HG02870 (cell line): ENCODE measurements around the gene USP6NL.

Experiments used
- ATAC-seq: cut with Tn5 transposase; IDR thresholded peaks from one replicate; pipeline ENCODE4 v1.9.1; 2021; ENCODE audit warnings: mild to moderate bottlenecking, moderate library complexity; ENCODE audit not compliant: unreplicated experiment

USP6NL gene

DNA sequence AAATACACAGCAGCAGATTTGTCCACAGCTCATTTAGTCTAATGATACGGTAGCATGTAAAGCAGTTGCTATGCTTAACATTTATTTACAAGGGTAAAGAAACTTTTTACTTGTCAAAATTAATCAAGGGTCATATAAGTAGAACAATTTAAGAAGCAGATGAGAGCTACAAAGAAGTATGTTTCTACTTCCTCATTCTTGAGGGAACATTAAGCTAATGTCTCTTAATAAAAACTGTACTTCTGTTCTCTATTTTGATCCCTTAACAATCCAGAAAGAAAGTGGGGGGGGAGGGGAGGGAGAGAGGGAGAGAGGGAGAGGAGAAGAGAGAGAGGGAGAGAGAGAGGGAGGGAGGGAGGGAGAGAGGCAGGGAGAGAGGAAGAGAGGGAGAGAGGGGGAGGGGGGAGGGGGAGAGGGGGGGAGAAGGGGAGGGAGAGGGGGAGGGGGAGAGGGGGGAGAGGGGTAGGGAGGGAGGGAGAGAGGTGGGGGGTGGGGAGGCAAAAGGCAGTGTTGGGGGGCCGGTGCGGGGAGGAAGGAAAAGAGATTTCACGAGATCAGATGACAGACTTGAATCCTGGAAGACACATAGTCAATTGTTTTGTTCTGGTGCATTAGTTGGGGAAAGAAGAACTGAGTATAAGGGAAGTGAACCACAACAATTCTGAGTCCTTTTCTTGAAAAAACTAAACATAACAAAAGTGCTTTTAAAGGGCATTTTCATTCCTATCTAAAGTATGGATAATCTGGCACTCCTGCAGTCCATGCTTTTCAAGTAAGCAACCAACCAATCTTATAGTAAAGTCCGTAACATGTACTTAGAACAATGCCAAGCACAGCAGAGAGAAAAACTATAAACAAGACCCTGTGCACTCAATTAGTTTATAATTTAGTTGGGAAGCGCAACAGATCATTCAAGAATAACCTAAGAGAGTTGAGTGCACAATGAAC is 128.0 kb downstream of the USP6NL start:
- ATAC-seq: no peak

DNA sequence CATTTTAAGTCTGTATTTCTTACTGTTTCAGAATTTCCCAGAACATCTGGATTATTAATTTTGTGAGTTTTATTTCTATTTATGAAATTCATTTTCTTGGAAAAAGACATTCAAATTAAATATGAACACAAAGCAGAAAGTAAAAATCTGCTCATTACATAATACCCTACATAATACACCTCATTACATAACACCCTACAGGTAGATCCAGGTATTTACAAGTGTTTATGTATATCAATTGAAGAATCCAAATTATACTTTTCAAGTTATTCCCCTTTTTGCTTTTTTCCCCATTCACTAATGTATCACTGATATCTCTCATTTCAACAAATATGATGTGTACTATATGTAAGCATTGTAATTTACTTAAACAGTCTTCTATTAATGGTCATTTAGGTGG is 129.1 kb downstream of the USP6NL start:
- ATAC-seq: no peak

DNA sequence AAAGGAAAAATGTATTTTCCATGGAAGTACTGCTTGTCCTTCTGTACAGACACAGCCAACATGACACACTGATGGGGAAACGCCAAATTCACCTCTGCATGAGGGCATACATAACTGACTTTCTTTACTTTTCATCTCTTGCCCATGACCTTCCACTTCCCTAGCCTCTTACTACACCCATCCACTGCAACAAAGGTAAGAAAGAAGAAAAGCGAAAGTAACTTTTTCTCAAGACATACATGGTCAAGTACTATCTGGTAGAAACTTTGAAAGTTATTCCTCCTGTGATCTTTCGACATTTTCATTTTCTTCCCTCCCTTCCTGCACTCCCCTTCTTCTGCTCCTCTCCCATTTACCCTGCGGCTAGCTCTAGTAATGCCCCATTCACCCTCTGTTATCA is 130.8 kb downstream of the USP6NL start:
- ATAC-seq: no peak

DNA sequence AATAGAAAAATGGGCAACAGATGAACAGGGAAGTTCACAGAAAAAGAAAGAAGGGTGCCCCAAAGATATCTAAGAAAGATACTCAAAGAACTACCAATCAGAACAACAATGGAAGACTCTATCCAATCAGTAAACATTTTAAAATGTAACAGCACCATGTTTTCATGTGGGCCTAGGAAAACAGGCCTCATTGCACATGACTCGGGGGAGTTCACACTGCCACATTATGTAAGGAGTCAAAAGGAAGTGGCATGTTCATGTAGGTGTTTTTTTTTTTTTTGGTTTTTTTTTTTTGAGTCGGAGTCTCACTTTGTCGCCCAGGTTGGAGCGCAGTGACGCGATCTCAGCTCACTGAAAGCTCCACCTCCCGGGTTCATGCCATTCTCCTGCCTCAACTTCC is 132.2 kb downstream of the USP6NL start:
- no peak for ATAC-seq

DNA sequence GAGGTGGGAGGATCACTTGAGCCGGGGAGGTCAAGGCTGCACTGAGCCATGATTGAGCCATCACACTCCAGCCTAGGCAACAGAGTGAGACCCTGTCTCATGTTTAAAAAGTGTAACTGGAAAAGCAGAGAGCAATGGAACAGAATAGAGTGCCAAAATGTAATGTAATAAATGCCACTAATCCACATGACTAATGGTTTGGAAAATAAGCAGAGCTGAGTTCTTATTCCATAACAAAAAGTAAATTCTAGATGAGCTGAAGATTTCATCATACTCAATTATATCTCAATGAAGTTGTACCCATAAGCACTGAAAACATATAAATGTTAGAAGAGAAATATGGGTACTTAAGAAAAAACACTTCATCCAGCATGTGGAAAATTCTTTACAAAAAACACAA is 132.6 kb downstream of the USP6NL start:
- no peak for ATAC-seq

DNA sequence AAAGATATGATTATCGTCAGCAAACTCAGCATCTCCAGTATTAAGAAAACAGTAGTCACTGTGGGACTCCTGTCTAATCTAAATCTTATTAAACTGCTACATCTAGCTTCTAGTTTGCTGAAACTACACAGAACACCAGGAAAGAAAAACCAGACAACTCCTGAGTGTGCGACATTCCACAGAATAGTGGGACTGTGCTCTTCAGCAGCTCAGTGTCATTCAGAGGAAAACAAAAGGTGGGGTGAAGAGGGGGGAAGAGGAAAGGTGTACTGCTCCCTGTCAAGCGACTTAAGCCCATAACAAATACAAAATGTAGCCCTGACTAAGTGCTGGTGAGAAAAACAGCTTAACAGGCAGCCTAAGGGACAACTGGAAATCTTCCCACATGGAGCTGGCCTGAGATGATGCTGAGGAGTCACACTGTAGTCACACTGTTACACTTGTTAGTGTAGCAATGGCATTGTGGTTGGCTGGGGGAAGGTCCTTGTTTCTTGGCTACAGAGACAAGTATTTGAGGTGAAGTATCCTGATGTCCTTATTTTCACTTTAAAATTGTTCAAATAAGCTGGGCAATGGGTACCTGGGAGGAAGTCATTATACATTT is 135.5 kb downstream of the USP6NL start:
- ATAC-seq: no peak

DNA sequence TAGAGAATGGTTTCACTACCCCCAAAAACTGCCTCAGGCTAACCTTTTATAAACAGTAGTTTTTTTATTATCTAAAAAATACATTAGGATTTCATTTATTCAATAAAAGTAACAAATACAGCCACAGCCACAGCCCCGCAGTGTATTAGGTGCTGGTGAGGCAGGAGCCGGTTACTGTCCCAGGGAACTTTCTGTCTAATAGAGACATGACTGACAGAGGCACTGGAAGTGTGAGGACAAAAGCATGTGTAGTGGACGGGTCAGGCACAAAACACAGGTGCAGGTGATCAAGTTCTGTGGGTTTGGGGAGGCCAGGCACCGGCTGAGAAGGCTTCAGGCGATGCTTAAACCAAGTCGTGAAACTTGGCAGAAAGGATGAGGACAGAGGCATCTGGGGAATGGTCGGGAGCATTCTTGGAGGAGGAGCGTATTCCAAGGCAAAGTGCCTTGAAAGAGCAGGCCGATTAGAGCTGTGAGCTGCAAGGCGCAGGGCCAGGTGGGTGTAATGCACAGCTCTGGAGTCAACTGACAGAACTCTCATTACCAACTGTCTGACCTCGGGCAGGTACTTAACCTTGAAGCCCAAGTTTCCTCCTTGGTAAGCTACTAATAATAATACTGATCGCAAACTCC is 138.2 kb downstream of the USP6NL start:
- no peak for ATAC-seq

DNA sequence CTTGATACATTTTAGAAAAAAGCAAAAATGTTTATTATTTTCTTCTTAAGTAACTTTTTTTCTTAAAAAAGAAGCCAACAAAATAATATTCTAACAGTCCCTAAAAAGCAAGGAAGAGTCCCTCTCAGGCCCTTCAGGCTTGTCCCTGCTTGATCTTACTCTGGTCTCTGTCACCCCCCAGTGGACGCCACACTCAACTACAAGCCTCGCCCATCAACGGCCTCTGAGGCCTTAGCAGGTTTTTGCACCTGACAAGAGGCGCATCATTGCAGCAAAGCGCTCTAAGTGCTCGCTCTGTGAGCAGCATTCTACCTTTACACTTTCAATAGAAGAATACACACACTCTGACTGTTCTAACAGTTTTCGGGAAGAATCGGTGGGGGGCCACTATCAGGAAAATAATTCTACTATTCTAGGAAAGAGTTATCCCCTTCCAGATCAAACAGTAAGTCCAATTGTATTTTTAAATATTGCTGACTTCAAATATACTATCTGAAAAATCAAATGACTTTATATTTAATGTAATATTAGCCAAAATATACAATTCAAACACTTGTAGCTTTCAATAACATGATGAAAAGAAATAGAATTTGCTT is 139.2 kb downstream of the USP6NL start:
- ATAC-seq: peak; percentile 87

DNA sequence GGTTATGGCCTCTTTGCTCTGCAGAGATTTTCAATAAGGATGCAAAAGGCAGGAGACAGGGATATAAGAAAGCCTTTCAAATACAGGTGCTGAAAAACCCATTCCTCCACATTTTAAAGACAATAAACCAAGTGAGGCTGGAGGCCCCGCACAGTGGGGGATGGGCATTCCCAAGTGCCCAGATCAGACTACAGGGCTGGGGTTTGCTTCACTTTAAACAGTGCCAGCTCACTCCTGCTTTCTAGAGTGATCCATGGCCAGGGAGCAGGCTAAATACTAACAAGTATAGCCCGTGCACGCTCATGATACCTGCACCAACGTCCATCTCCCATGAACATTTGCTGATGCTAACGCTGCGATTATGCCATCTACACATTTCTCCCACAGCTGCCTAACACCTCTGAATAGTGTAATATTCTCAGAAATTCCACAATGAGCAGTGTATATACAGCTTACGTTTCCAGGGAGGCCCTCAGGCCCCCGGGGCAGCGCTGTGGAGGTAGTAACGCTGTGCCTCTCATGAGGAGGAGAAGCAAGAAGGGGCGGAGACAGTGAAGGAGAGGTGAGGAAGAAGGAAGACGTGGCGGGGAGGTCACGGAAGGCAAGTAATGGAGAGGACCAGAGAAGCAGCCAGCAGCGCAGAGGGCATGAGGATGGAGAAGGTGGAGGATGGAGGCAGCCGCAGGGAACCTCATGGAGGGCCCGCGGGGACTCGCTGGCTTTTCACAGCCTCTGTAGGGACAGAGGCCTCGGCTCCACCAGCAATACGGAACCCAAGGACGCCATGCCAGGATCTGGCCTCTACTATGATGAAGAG is 141.7 kb downstream of the USP6NL start:
- no peak for ATAC-seq

DNA sequence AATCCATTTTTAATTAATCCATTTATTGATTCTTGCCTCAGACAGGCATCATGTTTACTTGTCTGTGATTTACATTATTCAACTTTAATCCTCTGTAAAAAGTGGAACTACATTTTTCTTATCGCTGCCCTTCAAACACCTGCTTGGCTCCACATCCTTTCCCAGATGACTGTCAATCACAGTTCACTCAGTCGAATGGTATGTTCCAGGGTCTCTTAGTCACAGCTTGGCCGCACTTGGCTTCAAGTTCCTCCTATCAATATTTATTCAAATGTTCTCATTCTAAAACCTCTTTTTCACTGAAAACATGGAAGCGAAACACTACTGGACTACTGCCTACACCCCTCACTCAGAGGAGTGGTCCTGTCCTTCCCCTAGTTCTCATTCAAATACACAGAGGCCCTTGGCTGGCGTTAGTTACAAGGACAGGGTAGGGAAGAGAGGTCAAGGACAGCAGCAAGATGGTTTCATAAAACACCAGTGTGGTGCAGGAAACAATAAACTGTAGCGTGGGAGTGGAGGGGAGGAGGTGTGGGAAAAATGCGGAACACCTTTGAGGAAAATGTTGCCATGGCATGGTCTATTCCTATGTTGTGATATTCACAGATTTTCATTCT is 143.2 kb downstream of the USP6NL start:
- ATAC-seq: no peak

DNA sequence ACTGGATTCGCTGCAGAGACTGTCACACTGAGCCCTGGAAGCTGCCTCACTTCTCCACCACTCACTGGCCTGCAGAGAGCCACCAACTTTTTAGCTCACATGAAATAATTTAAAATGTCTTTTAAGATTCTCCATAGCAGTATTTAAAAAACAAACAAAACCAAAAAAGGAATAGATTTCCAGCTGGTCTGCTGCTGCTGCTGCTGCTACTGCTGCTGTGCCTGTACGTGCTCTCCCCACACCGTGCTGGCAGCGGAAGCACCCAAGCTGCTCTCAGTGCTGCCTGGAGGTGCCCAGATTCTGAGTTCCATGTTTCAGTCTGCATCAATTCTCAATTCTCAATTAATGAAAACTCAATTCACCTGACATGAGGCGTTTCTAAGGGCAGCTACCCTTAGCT is 146.0 kb downstream of the USP6NL start:
- no peak for ATAC-seq

DNA sequence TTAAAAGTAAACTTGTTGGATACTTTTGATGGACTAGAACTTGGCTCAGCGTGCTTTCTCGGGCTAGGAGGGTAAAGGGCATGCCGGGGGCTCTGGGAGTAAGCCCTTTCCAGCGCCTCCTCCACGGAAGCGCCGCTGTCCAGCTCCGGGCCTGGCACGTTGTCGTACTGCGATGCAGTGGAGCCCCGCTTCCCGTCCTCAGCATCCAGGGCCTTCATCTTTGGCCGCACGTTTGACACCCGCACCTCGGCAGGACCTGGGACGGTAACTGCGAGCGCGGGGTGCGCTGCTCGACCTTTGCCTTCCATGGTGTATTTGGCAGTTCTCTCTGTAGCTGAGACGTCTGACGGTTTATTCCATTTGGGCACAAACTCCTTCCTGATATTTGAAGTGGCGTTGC is 148.3 kb downstream of the USP6NL start:
- ATAC-seq: no peak

DNA sequence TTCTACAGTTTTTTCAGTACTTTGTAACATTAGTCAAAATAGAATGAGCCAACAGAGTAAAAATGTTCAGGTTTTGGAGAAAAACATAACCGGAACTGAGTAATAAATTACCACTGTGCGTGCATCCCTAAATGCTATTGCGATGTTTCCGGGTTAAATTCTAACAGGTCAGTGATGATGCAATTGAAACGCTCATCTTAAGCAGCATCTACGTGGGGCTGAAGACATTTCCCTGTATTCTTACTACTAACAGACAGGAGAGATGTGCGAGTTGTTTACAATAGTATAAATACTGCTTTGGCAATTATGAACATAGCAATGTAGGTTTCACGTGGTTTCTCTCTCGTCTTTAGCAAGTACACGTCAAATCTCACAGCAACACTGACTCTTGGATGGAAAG is 149.4 kb downstream of the USP6NL start:
- ATAC-seq: no peak

DNA sequence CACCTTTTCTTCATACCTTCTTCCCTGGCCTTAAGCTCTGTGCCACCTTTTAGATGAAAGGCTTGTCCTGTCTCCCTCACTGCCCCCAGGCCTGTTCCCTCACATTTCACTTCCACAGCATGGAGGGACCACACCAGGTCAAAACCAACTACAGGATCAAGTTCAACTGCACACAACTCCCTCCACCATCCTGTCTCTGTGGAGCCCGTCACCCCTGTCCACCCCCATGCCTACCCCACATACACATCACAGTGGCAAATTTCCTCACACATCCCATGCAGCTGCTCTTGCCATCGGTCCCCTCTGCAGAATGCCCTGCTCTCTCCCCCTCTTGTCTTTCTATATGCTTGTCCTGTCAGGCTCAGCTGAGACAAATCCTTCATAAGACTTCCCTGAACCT is 154.1 kb downstream of the USP6NL start:
- no peak for ATAC-seq

DNA sequence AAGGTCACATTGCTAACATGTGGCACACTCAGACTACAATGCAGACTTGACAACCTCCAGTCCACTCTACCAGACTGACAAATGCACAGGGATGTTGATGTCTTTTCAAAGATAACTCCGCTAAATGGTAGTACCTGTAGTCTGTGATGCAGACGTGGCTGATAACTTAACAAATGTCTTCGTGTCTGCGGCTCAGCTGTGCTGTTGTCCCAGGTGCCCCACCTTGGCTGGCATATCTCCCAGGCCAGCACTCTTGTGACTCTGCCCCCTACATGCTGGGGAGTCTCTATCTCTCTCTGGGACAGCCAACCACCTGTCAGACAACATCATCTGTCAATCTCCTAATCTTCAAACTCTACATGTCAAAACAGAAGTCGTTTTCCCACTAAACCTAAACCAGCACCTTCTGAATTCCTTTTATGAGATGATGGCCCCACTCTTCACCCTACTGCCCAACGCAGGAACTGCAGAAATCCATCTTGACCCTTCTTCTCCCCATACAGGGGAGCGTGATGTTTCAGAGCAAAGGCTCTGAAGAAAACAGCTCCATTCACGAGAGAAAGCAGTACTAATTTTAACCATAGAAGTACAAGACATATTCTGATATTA is 156.4 kb downstream of the USP6NL start:
- ATAC-seq: no peak

DNA sequence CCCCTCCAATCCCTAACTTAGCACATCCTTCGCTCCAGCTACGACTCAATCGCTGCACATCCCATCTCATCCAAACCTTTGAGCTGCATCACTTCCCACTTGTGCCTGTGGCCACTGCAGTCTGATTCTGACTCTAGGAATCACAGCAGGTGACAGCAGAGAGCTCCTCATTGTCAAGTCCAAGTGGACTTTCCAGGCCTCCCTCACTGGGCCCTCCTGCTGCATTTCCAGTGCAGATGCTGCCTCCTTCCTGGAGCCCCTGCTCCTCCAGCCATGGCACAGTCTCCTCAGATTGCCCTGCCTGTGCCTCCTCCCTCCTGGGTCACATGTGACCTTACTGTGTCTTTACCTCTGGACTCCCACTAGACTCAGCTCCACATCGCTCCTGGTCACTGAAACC is 157.3 kb downstream of the USP6NL start:
- no peak for ATAC-seq

DNA sequence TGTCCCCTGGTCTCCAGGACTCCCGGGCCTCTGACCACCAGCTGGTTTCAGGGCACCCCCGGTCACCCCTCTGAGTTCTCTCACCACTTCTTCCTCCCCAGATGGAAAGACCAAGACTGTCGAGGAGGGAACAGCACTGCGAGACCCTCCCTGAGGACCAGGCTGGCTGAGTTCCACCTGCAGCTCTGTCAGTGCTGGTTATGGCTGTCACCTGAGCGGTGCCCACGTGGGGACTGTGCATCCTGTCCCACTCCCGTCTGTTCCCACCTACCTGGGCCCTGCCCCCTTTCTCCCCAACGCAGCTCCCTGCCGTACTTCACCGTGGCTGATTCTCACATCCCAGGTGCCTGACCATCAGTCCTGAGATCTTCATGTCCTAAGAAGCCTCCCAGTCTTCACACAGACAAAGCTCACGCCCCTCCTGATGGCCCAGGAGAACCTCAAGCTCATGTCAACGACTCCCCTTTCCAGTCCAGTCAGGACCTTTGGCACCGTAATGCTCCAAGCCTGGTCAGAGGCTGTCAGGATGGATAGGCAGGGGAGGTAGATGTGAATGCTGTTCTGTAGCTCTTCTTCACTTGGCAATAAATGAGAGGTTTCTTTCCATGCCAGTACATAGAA is 159.7 kb downstream of the USP6NL start:
- no peak for ATAC-seq

DNA sequence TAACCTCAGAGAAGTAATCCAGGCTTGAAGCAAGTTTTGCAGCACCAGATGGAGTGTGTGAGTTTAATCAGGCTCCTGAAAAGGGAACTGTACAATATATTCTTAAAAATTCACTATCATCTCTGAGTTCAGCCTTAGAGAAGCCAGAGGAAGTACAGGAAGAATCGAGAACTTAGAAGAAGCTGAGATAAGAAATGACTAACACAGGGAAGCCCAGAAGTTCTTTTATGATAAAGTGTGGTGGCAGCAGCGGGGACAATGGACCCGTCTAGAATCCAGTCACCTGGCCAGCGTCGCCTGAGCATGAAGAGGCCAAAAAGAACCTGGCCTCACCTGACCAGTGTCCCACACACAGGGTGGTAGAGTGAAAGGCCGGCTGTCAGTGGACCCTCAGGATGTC is 161.0 kb downstream of the USP6NL start:
- no peak for ATAC-seq

DNA sequence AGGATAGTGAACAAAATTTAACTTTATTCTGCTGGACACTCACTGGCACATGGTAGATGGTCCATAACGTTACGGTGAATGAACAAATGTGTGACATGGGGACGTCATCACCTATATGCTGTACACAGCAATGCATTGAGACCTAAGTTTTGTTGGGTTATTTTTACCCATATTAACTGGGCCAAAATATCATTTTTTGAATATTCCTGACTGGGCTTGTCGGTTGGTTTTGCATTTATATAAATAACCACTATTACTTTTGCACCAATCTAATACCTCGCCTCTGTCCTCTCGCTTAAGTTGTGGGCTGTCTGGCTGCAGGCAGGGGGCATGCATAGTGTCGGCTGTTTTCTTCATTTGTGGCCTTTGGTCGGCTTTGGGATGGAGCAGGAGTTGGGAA is 161.7 kb downstream of the USP6NL start:
- no peak for ATAC-seq
